ENCODE measurements around the gene AKAP13. TPM values are rescaled to one million over a fixed set of nuclear protein-coding genes. Genes with fewer than 3 reads are reported as not detected.

Gene AKAP13
- total and polyA plus RNA-seq, 3 donors from 2014 or later, result 79.5 to 207 (median 187) TPM

DNA sequence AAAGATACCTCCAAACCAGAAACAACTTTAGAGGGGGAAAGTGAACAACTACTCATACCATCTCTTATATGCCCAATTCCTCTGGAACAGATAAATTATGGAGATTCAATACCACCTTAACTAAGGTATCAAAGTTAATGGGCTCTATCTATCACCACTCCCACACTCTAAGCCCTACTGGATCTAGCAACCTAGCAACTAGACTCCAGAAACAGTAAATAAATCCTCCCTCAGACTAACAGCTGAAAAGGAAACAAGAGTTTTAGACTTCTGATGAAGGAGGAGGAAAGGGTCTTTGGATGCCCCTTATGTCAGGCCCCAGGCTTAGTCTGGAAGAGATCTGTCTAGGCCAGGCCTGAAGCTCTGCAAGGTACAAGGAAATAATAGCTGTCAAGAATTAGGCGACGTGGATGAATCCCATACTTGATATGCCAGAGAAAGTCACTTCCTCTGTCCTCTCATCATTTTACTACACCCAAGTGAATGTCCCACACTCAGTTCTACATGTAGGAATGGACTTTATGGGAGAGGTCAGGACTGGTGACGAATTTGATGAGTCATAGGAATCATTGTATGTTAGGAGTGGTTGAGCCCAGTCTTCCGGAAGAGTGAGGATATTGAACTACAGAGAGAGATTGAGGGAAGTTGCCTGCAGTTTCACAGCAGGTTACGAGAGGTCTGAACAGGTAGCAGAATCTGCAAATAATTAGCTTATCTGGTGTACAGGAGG, 113.8 kb downstream of the AKAP13 start:
- Histone ChIP-seq H3K4me3 (no peak overlapping the region), H3K36me3 (ENCODE audit: low read depth, missing control alignments) (no peaks in the 10 kb centered on the region), H3K4me1 (no peaks in the 10 kb centered on the region), H3K27ac (no peak overlapping the region), H3K9me3 (no peaks in the 10 kb centered on the region), H3K27me3 (no peaks in the 10 kb centered on the region)
- intact Hi-C loops (cut with DNase I; ENCODE audit: low total_unique reads), result no loop called here
- 80 to 93% methylated on average over 5 of the region's 5 CpGs for WGBS, 2 donors
- no peak for DNase-seq
- TF ChIP-seq POLR2A (IDR thresholded peaks at IDR 0.05), result no peak
- no peak for TF ChIP-seq CTCF (IDR thresholded peaks at IDR 0.05)

DNA sequence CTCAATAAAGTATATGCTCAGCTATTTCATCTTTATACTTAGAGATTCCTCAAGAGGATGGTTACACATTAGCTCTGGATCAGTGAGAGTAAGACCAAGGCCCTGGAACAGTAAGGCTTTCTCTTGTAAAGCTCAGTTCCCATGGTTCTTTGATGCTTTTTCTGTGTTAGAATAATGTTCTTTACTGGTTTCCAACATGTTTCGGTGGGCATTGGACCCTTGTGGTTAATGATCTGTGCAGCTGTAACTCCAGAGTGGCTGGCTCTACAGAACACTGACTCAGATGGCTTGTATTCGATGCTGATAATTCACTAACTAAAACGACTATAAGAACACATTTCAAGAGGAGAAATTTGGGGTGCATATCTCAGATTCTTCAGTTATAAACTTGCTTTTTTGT, 114.7 kb downstream of the AKAP13 start:
- Histone ChIP-seq H3K27ac (no peak overlapping the region), H3K4me3 (no peak overlapping the region), H3K36me3 (ENCODE audit: low read depth, missing control alignments) (no peaks in the 10 kb centered on the region), H3K4me1 (no peaks in the 10 kb centered on the region), H3K9me3 (no peaks in the 10 kb centered on the region), H3K27me3 (no peaks in the 10 kb centered on the region)
- intact Hi-C loops (cut with DNase I; ENCODE audit: low total_unique reads), result no loop called here
- 81 to 82% methylated on average over 3 of the region's 3 CpGs for WGBS, 2 donors
- TF ChIP-seq CTCF (IDR thresholded peaks at IDR 0.05) (no peak), POLR2A (IDR thresholded peaks at IDR 0.05) (no peak)
- no peak for DNase-seq

DNA sequence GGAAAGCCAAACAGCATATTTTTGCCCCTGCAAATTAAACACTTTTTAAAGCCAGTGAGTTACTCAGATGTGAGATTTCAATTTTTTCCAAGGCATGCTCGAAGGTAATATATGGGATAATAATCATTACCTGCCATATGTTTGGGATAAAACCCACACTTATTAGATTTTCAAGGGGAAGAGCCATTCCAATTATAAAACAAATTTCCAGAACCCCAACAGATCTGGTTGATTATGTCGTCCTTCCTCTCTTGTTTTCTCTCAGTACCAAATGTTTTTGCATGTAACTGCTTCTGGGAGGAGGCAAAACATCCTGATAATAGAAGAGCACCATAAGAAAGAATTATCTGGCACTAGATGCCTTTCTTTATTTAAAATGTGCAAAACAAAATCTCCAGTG, 115.1 kb downstream of the AKAP13 start:
- Histone ChIP-seq H3K27me3 (no peaks in the 10 kb centered on the region), H3K27ac (no peak overlapping the region), H3K4me3 (no peak overlapping the region), H3K4me1 (no peaks in the 10 kb centered on the region), H3K36me3 (ENCODE audit: low read depth, missing control alignments) (no peaks in the 10 kb centered on the region), H3K9me3 (no peaks in the 10 kb centered on the region)
- TF ChIP-seq POLR2A (IDR thresholded peaks at IDR 0.05) (no peak), CTCF (IDR thresholded peaks at IDR 0.05) (no peak)
- WGBS, 2 donors, result 69 to 85% methylated on average over 2 of the region's 2 CpGs
- no peak for DNase-seq
- intact Hi-C loops (cut with DNase I; ENCODE audit: low total_unique reads), result no loop called here

DNA sequence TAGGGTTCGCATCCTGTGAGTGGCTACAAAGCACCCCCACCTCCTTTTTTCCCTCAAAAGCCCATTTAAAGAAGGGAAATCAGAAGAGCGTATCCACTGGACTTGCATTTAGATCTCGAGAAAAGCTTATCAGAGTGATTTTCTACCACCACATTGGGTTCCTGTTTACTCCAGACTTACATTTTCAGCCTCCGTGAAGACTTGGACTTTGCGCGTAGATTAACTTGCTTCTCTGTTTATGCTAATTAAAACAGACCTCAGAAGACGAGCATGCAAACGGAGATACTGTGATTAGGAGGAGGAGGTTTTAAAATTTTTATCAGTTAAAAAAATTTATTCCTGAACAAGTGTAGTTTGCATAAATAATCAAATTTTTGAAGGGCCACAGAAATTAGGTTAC, 115.7 kb downstream of the AKAP13 start:
- TF ChIP-seq CTCF (IDR thresholded peaks at IDR 0.05), result no peak
- TF ChIP-seq POLR2A (IDR thresholded peaks at IDR 0.05), result no peak
- H3K9me3 ChIP-seq, result no peaks in the 10 kb centered on the region
- intact Hi-C loops (cut with DNase I; ENCODE audit: low total_unique reads), result no loop called here
- no peak overlapping the region for H3K27ac ChIP-seq
- no peak overlapping the region for H3K4me3 ChIP-seq
- no peak for DNase-seq
- 69 to 75% methylated on average over 8 of the region's 8 CpGs for WGBS, 2 donors
- H3K4me1 ChIP-seq, result no peaks in the 10 kb centered on the region
- no peaks in the 10 kb centered on the region for H3K27me3 ChIP-seq
- H3K36me3 ChIP-seq (ENCODE audit: low read depth, missing control alignments), result no peaks in the 10 kb centered on the region

- TF ChIP-seq POLR2A (IDR thresholded peaks at IDR 0.05), result no peak
- no peak for TF ChIP-seq CTCF (IDR thresholded peaks at IDR 0.05)
- H3K9me3 ChIP-seq, result no peaks in the 10 kb centered on the region
- H3K27ac ChIP-seq, result no peak overlapping the region
- intact Hi-C loops (cut with DNase I; ENCODE audit: low total_unique reads), result no loop called here
- no peak overlapping the region for H3K4me3 ChIP-seq
- no peak for DNase-seq
- no peaks in the 10 kb centered on the region for H3K27me3 ChIP-seq
- H3K36me3 ChIP-seq (ENCODE audit: low read depth, missing control alignments), result no peaks in the 10 kb centered on the region
- H3K4me1 ChIP-seq, result no peaks in the 10 kb centered on the region
- 58% methylated on average over 2 of the region's 2 CpGs for WGBS, 2 donors
Measured at GRCh38 chr15:85496551-85497171, 116.3 kb downstream of the AKAP13 start.

Data from testis (tissue), 3 donors.